Caco-2 (cell line): Measurements from ENCODE around the gene ADK. TPM values are rescaled to one million over a fixed set of nuclear protein-coding genes. Genes with fewer than 3 reads are reported as not detected.
"Not testable (repeated sequence)": the region's sequence is repeated elsewhere in the genome, so short reads cannot be mapped to it uniquely, and the experiment has no call there.

ENCODE experiments used
- BruUV-seq: library from RNA; stranded (reverse); fragments of 400-500 nt; replicated peaks from 2 replicates; lab custom pipeline; 2021; lab: Mats Ljungman, UMichigan
- CTCF ChIA-PET: fragments of 300-600 bp; sonication (Branson Sonifier 250); formaldehyde crosslinking; loops from one replicate; lab custom pipeline; 2022; ENCODE audit warnings: antibody characterized with exemption; lab: Charles Lee
- POLR2A ChIA-PET: fragments of 300-600 bp; sonication (Branson Sonifier 250); formaldehyde crosslinking; loops from one replicate; lab custom pipeline; 2022; ENCODE audit warnings: antibody characterized with exemption; lab: Charles Lee
- DNase-seq, 2 experiments: peaks; one replicate each; pipeline versions ENCODE4 v3.0.0 to v3.0.0-alpha.2; 2020 to 2022
- H3K27me3 ChIP-seq: replicated peaks from 2 replicates; pipeline ENCODE4 v1.6.0; 2011; ENCODE audit warnings: low read length; ENCODE audit not compliant: control insufficient read depth, insufficient read depth
- H3K36me3 ChIP-seq: 2 replicates; pipeline ENCODE4 v1.5.1; 2011; ENCODE audit warnings: low read length; ENCODE audit not compliant: control insufficient read depth, insufficient read depth
- H3K4me1 ChIP-seq: fragments of 250-450 bp; sonication (Bioruptor Pico); 2 replicates; pipeline ENCODE4 v1.5.1; 2020; ENCODE audit warnings: mild to moderate bottlenecking
- H3K4me3 ChIP-seq: 2 replicates; pipeline ENCODE4 v1.5.1; 2011; ENCODE audit warnings: low read depth, mild to moderate bottlenecking, control low read depth, low read length
- H3K9me3 ChIP-seq: fragments of 250-450 bp; sonication (Bioruptor Pico); 2 replicates; pipeline ENCODE4 v1.5.1; 2020; ENCODE audit warnings: mild to moderate bottlenecking, moderate library complexity
- H3K27ac Mint-ChIP-seq: one replicate; pipeline ENCODE4 v1.8.0; 2022; ENCODE audit warnings: mixed read lengths; ENCODE audit not compliant: unreplicated experiment
- H3K27me3 Mint-ChIP-seq: one replicate; pipeline ENCODE4 v1.8.0; 2022; ENCODE audit warnings: mixed read lengths; ENCODE audit not compliant: insufficient read depth, unreplicated experiment
- H3K36me3 Mint-ChIP-seq: one replicate; pipeline ENCODE4 v1.8.0; 2022; ENCODE audit warnings: mild to moderate bottlenecking, mixed read lengths; ENCODE audit not compliant: insufficient read depth, unreplicated experiment
- H3K4me1 Mint-ChIP-seq: one replicate; pipeline ENCODE4 v1.8.0; 2022; ENCODE audit warnings: low read depth, mixed read lengths; ENCODE audit not compliant: unreplicated experiment
- H3K4me3 Mint-ChIP-seq: one replicate; pipeline ENCODE4 v1.8.0; 2022; ENCODE audit warnings: mild to moderate bottlenecking, moderate library complexity, mixed read lengths; ENCODE audit not compliant: unreplicated experiment
- H3K9me3 Mint-ChIP-seq: one replicate; pipeline ENCODE4 v1.8.0; 2022; ENCODE audit warnings: mixed read lengths; ENCODE audit not compliant: unreplicated experiment
- CTCF ChIP-seq, 2 experiments: fragments of 200-600 bp in 1 of 2; IDR thresholded peaks; 1 replicate in 1 of 2; 2 replicates in 1 of 2; pipeline versions ENCODE4 v1.5.1 to v1.8.0; 2011 to 2022; ENCODE audit warnings: antibody characterized with exemption in 1 of 2, control low read depth in 1 of 2, inconsistent platforms in 1 of 2, low read depth in 1 of 2, low read length in 1 of 2, mild to moderate bottlenecking in 1 of 2, moderate library complexity in 1 of 2; ENCODE audit not compliant: insufficient read depth in 1 of 2, severe bottlenecking in 1 of 2, unreplicated experiment in 1 of 2
- intact Hi-C: fragments of 100-400 bp; cut with micrococcal nuclease; formaldehyde crosslinking; loops from one replicate; pipeline ENCODE4 v1.10.0; 2022; ENCODE audit not compliant: unreplicated experiment
- total RNA-seq: library from RNA; stranded (reverse); gene quantifications from 2 replicates; pipeline ENCODE4 v1.2.3, GENCODE V29; 2022

The ADK gene
- total RNA-seq, 1 experiment from 2014 or later = 105 TPM

GRCh38 chr10:74293686-74294371 is 142.8 kb downstream of the ADK start:
- H3K4me3 ChIP-seq = no peak overlapping the region
- intact Hi-C loops = no loop called here
- no peaks in the 10 kb centered on the region for H3K27me3 Mint-ChIP-seq
- no peak for TF ChIP-seq CTCF (IDR thresholded peaks at IDR 0.05; ENCODE audit: insufficient read depth in 1 of 2, low read depth in 1 of 2, low read length in 1 of 2, severe bottlenecking in 1 of 2, unreplicated experiment in 1 of 2)
- H3K9me3 Mint-ChIP-seq = no peaks in the 10 kb centered on the region
- no peaks in the 10 kb centered on the region for H3K36me3 ChIP-seq
- no peaks in the 10 kb centered on the region for H3K4me1 Mint-ChIP-seq
- H3K4me3 Mint-ChIP-seq = no peak overlapping the region
- H3K27me3 ChIP-seq = no peaks in the 10 kb centered on the region
- BruUV-seq = no TSS peak
- H3K27ac Mint-ChIP-seq = no peak overlapping the region
- no peak for DNase-seq
- no peaks in the 10 kb centered on the region for H3K9me3 ChIP-seq
- no peaks in the 10 kb centered on the region for H3K36me3 Mint-ChIP-seq
- CTCF ChIA-PET = no interaction called here
- POLR2A ChIA-PET = no interaction called here
- H3K4me1 ChIP-seq = peaks cover 3% of the 10 kb centered on the region; the same call in 1 of the 2 replicates

- Histone ChIP-seq H3K4me3 (no peak overlapping the region), H3K4me1 (peaks cover 3% of the 10 kb centered on the region; the same call in 1 of the 2 replicates), H3K36me3 (no peaks in the 10 kb centered on the region), H3K27me3 (no peaks in the 10 kb centered on the region), H3K9me3 (no peaks in the 10 kb centered on the region)
- H3K36me3 Mint-ChIP-seq = no peaks in the 10 kb centered on the region
- H3K27me3 Mint-ChIP-seq = no peaks in the 10 kb centered on the region
- DNase-seq = no peak
- intact Hi-C loops = no loop called here
- H3K9me3 Mint-ChIP-seq = no peaks in the 10 kb centered on the region
- H3K4me3 Mint-ChIP-seq = no peak overlapping the region
- POLR2A ChIA-PET = no interaction called here
- H3K27ac Mint-ChIP-seq = no peak overlapping the region
- no TSS peak for BruUV-seq
- H3K4me1 Mint-ChIP-seq = no peaks in the 10 kb centered on the region
- TF ChIP-seq CTCF (IDR thresholded peaks at IDR 0.05; ENCODE audit: insufficient read depth in 1 of 2, low read depth in 1 of 2, low read length in 1 of 2, severe bottlenecking in 1 of 2, unreplicated experiment in 1 of 2) = no peak
- CTCF ChIA-PET = no interaction called here
Observed at GRCh38 chr10:74297389-74298080, 146.5 kb downstream of the ADK start.

GRCh38 chr10:74300074-74300621 is 149.1 kb downstream of the ADK start:
- H3K4me3 Mint-ChIP-seq, CTCF ChIA-PET, H3K9me3 ChIP-seq, intact Hi-C loops, H3K27me3 ChIP-seq, H3K36me3 Mint-ChIP-seq, BruUV-seq, H3K27me3 Mint-ChIP-seq, H3K36me3 ChIP-seq, H3K4me1 ChIP-seq, DNase-seq, H3K4me1 Mint-ChIP-seq, POLR2A ChIA-PET, H3K4me3 ChIP-seq, H3K27ac Mint-ChIP-seq, H3K9me3 Mint-ChIP-seq: not testable (repeated sequence)
